Choroid plexus epithelial cell (primary cell): Measurements from ENCODE around the gene BCL11B.

Experiments
- DNase-seq: peaks from one replicate; pipeline ENCODE4 v3.0.0-alpha.2; 2010; ENCODE audit warnings: low read depth
- H3K4me3 ChIP-seq: 2 replicates; pipeline ENCODE4 v1.5.1; 2011; ENCODE audit warnings: low read depth, mild to moderate bottlenecking, control low read depth, low read length, moderate library complexity
- CTCF ChIP-seq: conservative IDR thresholded peaks from 2 replicates; pipeline ENCODE4 v1.5.1; 2011; ENCODE audit warnings: low read depth, mild to moderate bottlenecking, control low read depth, inconsistent platforms, low read length, moderate library complexity

BCL11B gene

DNA sequence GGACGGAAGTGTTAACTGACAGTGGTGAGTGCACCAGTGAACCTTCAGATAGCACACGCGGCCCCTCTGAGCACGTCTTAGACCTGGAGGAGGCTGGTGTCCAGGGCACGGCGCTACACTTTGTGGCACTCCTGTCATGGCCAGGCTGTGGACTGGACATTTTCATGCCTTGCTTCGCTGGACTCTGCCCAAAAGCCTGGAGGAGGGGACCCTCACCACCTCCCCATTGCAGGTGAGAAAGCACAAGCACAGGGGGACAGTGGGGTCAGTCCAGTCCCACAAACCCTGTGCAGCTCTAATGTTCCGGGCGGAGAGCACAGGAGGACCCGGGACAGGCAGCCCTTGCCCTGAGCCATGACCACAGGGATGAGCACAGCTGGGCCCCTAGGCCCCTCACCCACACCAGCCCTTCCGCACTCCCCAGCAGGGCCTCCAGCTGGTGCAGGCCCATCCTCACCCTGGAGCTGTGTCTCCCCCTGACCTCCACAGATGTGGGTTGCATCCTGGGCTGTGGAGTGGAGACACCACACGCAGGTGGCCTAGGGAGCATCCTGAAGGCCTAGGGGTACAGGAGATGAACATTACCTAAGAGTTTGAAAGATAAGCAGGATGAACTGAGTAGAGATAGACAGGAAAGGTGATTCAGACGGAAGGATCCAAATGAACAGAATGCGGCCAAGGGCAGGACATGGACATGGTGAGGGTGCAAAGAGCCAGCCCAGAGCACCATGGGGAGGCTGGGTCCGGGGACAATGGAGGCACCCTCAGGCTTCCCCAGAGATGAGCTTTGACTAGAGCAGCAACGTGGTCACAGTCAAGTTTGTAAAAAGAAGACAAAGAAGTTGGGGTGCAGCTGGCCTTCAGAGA, 132.8 kb downstream of the BCL11B start:
- H3K4me3 ChIP-seq = no peak overlapping the region

DNA sequence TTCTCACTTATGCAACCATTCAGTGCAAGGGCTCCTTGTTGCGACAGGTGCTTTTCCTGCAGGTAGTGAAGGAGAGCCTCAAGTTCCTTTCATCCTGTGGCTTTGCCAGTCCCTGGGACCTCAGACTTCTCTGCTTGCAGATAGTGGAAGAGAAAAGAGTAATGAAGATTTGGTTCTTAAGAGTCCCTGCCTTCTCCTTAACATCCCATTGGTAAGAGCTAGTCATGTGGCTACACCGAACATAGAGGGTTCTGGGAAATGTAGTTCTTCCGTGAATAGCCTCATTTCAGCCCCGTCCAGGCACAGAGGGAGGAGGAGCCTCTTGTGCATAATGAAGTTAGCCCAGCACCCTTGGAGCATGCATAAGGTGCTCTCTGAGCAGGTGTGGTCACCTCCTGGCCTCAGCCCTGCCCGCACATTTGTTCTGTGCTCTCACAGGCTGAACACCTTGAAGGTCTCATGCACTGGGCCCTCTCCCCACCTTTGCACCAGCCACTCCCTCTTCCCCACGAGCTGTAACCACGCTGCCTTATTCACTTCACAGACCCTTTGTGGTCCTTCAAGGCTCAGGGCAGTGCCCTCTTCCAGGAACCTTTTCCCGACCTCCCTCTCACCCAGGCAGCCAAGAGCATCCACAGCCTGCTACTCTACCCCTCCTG, 134.0 kb downstream of the BCL11B start:
- TF ChIP-seq CTCF = no peak
- DNase-seq = no peak
- no peak overlapping the region for H3K4me3 ChIP-seq

More for the DNA sequence above, 132.8 kb downstream of the BCL11B start:
- no peak for TF ChIP-seq CTCF
- no peak for DNase-seq

GRCh38 chr14:99137001-99137700, 134.8 kb downstream of the BCL11B start:
- DNase-seq = no peak

GRCh38 chr14:99136401-99136800, 135.6 kb downstream of the BCL11B start:
- DNase-seq = no peak
- TF ChIP-seq CTCF = no peak
- H3K4me3 ChIP-seq = no peak overlapping the region

More at GRCh38 chr14:99137001-99137700, 134.8 kb downstream of the BCL11B start:
- no peak for TF ChIP-seq CTCF
- no peak overlapping the region for H3K4me3 ChIP-seq

DNA sequence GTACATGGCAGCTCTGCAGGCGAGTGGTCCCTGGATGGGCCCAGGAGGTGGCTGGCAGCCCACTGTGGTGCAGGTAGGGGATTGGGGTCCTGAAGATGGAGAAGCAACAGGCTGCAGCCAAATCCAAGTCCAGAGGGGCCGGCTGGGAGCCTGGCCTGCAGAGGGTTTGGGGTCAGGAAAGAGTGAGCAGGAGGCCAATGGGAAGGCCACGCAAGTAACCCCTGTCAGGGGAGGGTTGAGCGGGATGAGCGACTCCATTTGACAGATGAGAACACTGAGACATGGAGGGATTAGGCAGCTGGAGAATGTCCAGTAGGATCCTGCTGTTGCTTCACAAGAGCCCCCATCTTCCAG, 136.0 kb downstream of the BCL11B start:
- no peak for DNase-seq
- TF ChIP-seq CTCF = no peak
- no peak overlapping the region for H3K4me3 ChIP-seq

- TF ChIP-seq CTCF = no peak
- no peak overlapping the region for H3K4me3 ChIP-seq
- no peak for DNase-seq
These were observed 137.4 kb downstream of the BCL11B start for GRCh38 chr14:99134516-99135046.
